Caco-2 (cell line): ENCODE results near the gene EID1. TPM values are rescaled to one million over a fixed set of nuclear protein-coding genes. Genes with fewer than 3 reads are reported as not detected.
"Not testable (repeated sequence)": the region's sequence is repeated elsewhere in the genome, so short reads cannot be mapped to it uniquely, and the experiment has no call there.

Experiments
- BruUV-seq: library from RNA; stranded (reverse); fragments of 400-500 nt; replicated peaks from 2 replicates; lab custom pipeline; 2021; lab: Mats Ljungman, UMichigan
- CTCF ChIA-PET: fragments of 300-600 bp; sonication (Branson Sonifier 250); formaldehyde crosslinking; loops from one replicate; lab custom pipeline; 2022; ENCODE audit warnings: antibody characterized with exemption; lab: Charles Lee
- POLR2A ChIA-PET: fragments of 300-600 bp; sonication (Branson Sonifier 250); formaldehyde crosslinking; loops from one replicate; lab custom pipeline; 2022; ENCODE audit warnings: antibody characterized with exemption; lab: Charles Lee
- DNase-seq, 2 experiments: peaks; one replicate each; pipeline versions ENCODE4 v3.0.0 to v3.0.0-alpha.2; 2020 to 2022
- H3K27me3 ChIP-seq: replicated peaks from 2 replicates; pipeline ENCODE4 v1.6.0; 2011; ENCODE audit warnings: low read length; ENCODE audit not compliant: control insufficient read depth, insufficient read depth
- H3K36me3 ChIP-seq: 2 replicates; pipeline ENCODE4 v1.5.1; 2011; ENCODE audit warnings: low read length; ENCODE audit not compliant: control insufficient read depth, insufficient read depth
- H3K4me1 ChIP-seq: fragments of 250-450 bp; sonication (Bioruptor Pico); 2 replicates; pipeline ENCODE4 v1.5.1; 2020; ENCODE audit warnings: mild to moderate bottlenecking
- H3K4me3 ChIP-seq: 2 replicates; pipeline ENCODE4 v1.5.1; 2011; ENCODE audit warnings: low read depth, mild to moderate bottlenecking, control low read depth, low read length
- H3K9me3 ChIP-seq: fragments of 250-450 bp; sonication (Bioruptor Pico); 2 replicates; pipeline ENCODE4 v1.5.1; 2020; ENCODE audit warnings: mild to moderate bottlenecking, moderate library complexity
- H3K27ac Mint-ChIP-seq: one replicate; pipeline ENCODE4 v1.8.0; 2022; ENCODE audit warnings: mixed read lengths; ENCODE audit not compliant: unreplicated experiment
- H3K27me3 Mint-ChIP-seq: one replicate; pipeline ENCODE4 v1.8.0; 2022; ENCODE audit warnings: mixed read lengths; ENCODE audit not compliant: insufficient read depth, unreplicated experiment
- H3K36me3 Mint-ChIP-seq: one replicate; pipeline ENCODE4 v1.8.0; 2022; ENCODE audit warnings: mild to moderate bottlenecking, mixed read lengths; ENCODE audit not compliant: insufficient read depth, unreplicated experiment
- H3K4me1 Mint-ChIP-seq: one replicate; pipeline ENCODE4 v1.8.0; 2022; ENCODE audit warnings: low read depth, mixed read lengths; ENCODE audit not compliant: unreplicated experiment
- H3K4me3 Mint-ChIP-seq: one replicate; pipeline ENCODE4 v1.8.0; 2022; ENCODE audit warnings: mild to moderate bottlenecking, moderate library complexity, mixed read lengths; ENCODE audit not compliant: unreplicated experiment
- H3K9me3 Mint-ChIP-seq: one replicate; pipeline ENCODE4 v1.8.0; 2022; ENCODE audit warnings: mixed read lengths; ENCODE audit not compliant: unreplicated experiment
- CTCF ChIP-seq, 2 experiments: fragments of 200-600 bp in 1 of 2; IDR thresholded peaks; 1 replicate in 1 of 2; 2 replicates in 1 of 2; pipeline versions ENCODE4 v1.5.1 to v1.8.0; 2011 to 2022; ENCODE audit warnings: antibody characterized with exemption in 1 of 2, control low read depth in 1 of 2, inconsistent platforms in 1 of 2, low read depth in 1 of 2, low read length in 1 of 2, mild to moderate bottlenecking in 1 of 2, moderate library complexity in 1 of 2; ENCODE audit not compliant: insufficient read depth in 1 of 2, severe bottlenecking in 1 of 2, unreplicated experiment in 1 of 2
- intact Hi-C: fragments of 100-400 bp; cut with micrococcal nuclease; formaldehyde crosslinking; loops from one replicate; pipeline ENCODE4 v1.10.0; 2022; ENCODE audit not compliant: unreplicated experiment
- total RNA-seq: library from RNA; stranded (reverse); gene quantifications from 2 replicates; pipeline ENCODE4 v1.2.3, GENCODE V29; 2022

Gene EID1
- total RNA-seq, 1 experiment from 2014 or later: 63.6 TPM

GRCh38 chr15:48851956-48852355 lies 26.0 kb upstream of the EID1 start:
- H3K9me3 ChIP-seq: no peaks in the 10 kb centered on the region
- Mint-ChIP-seq H3K9me3 (no peaks in the 10 kb centered on the region), H3K27ac (no peak overlapping the region), H3K4me1 (peaks cover 14% of the 10 kb centered on the region), H3K27me3 (peaks cover 10% of the 10 kb centered on the region), H3K4me3 (no peak overlapping the region), H3K36me3 (no peaks in the 10 kb centered on the region)
- H3K4me1 ChIP-seq: peaks cover 10% of the 10 kb centered on the region
- BruUV-seq: no TSS peak
- H3K4me3 ChIP-seq: no peak overlapping the region
- H3K36me3 ChIP-seq: no peaks in the 10 kb centered on the region
- H3K27me3 ChIP-seq: no peaks in the 10 kb centered on the region
- no peak for DNase-seq
- intact Hi-C loops: no loop called here
- TF ChIP-seq CTCF (IDR thresholded peaks at IDR 0.05; ENCODE audit: insufficient read depth in 1 of 2, low read depth in 1 of 2, low read length in 1 of 2, severe bottlenecking in 1 of 2, unreplicated experiment in 1 of 2): no peak
- ChIA-PET CTCF (no interaction called here), POLR2A (no interaction called here)

GRCh38 chr15:48854434-48854833 lies 23.5 kb upstream of the EID1 start:
- H3K36me3 ChIP-seq, H3K27me3 Mint-ChIP-seq, intact Hi-C loops, H3K9me3 ChIP-seq, H3K4me3 ChIP-seq, H3K9me3 Mint-ChIP-seq, BruUV-seq, H3K4me1 ChIP-seq, H3K27ac Mint-ChIP-seq, DNase-seq, POLR2A ChIA-PET, H3K4me3 Mint-ChIP-seq, H3K36me3 Mint-ChIP-seq, CTCF ChIA-PET, H3K27me3 ChIP-seq: not testable (repeated sequence)
- H3K4me1 Mint-ChIP-seq: peaks cover 14% of the 10 kb centered on the region

- peaks cover 14% of the 10 kb centered on the region for H3K4me1 Mint-ChIP-seq
- CTCF ChIA-PET: interaction anchor here (0.6 to 1.9 kb wide), 2 partner anchors 120 to 250 kb away, joined by 5 to 8 read pairs; no protein-coding TSS in a partner anchor
Observed at GRCh38 chr15:48855501-48856440, 22.2 kb upstream of the EID1 start.

More at GRCh38 chr15:48855501-48856440, 22.2 kb upstream of the EID1 start:
- intact Hi-C loops: loop anchor here (1.0 to 5.0 kb wide), 3 partner anchors 43 to 497 kb away; partner anchors contain the start of gene CEP152
- peak in 1 of 2 experiments; percentile 43 for DNase-seq
- Mint-ChIP-seq H3K27ac (no peak overlapping the region), H3K9me3 (no peaks in the 10 kb centered on the region), H3K27me3 (peaks cover 8% of the 10 kb centered on the region), H3K4me3 (peak overlapping the region; percentile 2), H3K36me3 (no peaks in the 10 kb centered on the region)
- no peak overlapping the region for H3K4me3 ChIP-seq
- no peaks in the 10 kb centered on the region for H3K36me3 ChIP-seq
- H3K4me1 ChIP-seq: peaks cover 10% of the 10 kb centered on the region
- H3K27me3 ChIP-seq: no peaks in the 10 kb centered on the region
- TF ChIP-seq CTCF (IDR thresholded peaks at IDR 0.05; ENCODE audit: insufficient read depth in 1 of 2, low read depth in 1 of 2, low read length in 1 of 2, severe bottlenecking in 1 of 2, unreplicated experiment in 1 of 2): peak; percentile 50 to 61
- POLR2A ChIA-PET: no interaction called here
- H3K9me3 ChIP-seq: no peaks in the 10 kb centered on the region
- no TSS peak for BruUV-seq
